Neural progenitor cell (in vitro differentiated cells): ENCODE measurements around the gene SYT6. TPM values are rescaled to one million over a fixed set of nuclear protein-coding genes. Genes with fewer than 3 reads are reported as not detected.

Source experiments
- DNase-seq: peaks from one replicate; pipeline ENCODE4 v3.0.0-alpha.2; 2016; ENCODE audit warnings: low spot score
- H2AFZ ChIP-seq: fragments of 200-600 bp; sonication (generic); replicated peaks from 2 replicates; pipeline ENCODE4 v1.6.1; 2016; ENCODE audit warnings: antibody characterized with exemption
- H3F3A ChIP-seq: fragments of 200-600 bp; sonication (generic); 2 replicates; pipeline ENCODE4 v1.6.1; 2016; ENCODE audit warnings: antibody characterized with exemption, low read depth
- H3K27ac ChIP-seq: fragments of 200-600 bp; sonication (generic); 2 replicates; pipeline ENCODE4 v1.5.1; 2016; ENCODE audit warnings: mild to moderate bottlenecking
- H3K27me3 ChIP-seq: fragments of 200-600 bp; sonication (generic); 2 replicates; pipeline ENCODE4 v1.6.1; 2016; ENCODE audit warnings: mild to moderate bottlenecking, moderate library complexity
- H3K36me3 ChIP-seq: fragments of 200-600 bp; sonication (generic); 2 replicates; pipeline ENCODE4 v1.5.1; 2016
- H3K4me1 ChIP-seq: fragments of 200-600 bp; sonication (generic); 2 replicates; pipeline ENCODE4 v1.6.1; 2016; ENCODE audit warnings: mixed run types
- H3K4me2 ChIP-seq: fragments of 200-600 bp; sonication (generic); 2 replicates; pipeline ENCODE4 v1.6.1; 2016
- H3K4me3 ChIP-seq: fragments of 200-600 bp; sonication (generic); 2 replicates; pipeline ENCODE4 v1.5.1; 2016
- H3K79me2 ChIP-seq: fragments of 200-600 bp; sonication (generic); 2 replicates; pipeline ENCODE4 v1.6.1; 2016; ENCODE audit warnings: low read depth
- H3K9ac ChIP-seq: fragments of 200-600 bp; sonication (generic); 2 replicates; pipeline ENCODE4 v1.6.1; 2016
- H3K9me3 ChIP-seq: fragments of 200-600 bp; sonication (generic); 2 replicates; pipeline ENCODE4 v1.5.1; 2016; ENCODE audit warnings: low read depth
- H4K20me1 ChIP-seq: fragments of 200-600 bp; sonication (generic); 2 replicates; pipeline ENCODE4 v1.6.1; 2016; ENCODE audit warnings: low read depth
- H3K27ac Mint-ChIP-seq: 3 replicates; pipeline ENCODE4 v1.8.0; 2021; ENCODE audit warnings: mixed read lengths
- H3K27me3 Mint-ChIP-seq: 2 replicates; pipeline ENCODE4 v1.8.0; 2022; ENCODE audit warnings: low read depth, mild to moderate bottlenecking, inconsistent platforms, moderate library complexity, mixed read lengths; ENCODE audit not compliant: insufficient read depth
- H3K36me3 Mint-ChIP-seq: 3 replicates; pipeline ENCODE4 v1.8.0; 2021; ENCODE audit warnings: mixed read lengths
- H3K4me1 Mint-ChIP-seq: 3 replicates; pipeline ENCODE4 v1.8.0; 2021; ENCODE audit warnings: mixed read lengths
- H3K4me3 Mint-ChIP-seq: 3 replicates; pipeline ENCODE4 v1.8.0; 2021; ENCODE audit warnings: mild to moderate bottlenecking, moderate library complexity, mixed read lengths
- H3K9me3 Mint-ChIP-seq: 3 replicates; pipeline ENCODE4 v1.8.0; 2020; ENCODE audit warnings: mixed read lengths
- EZH2 ChIP-seq: fragments of 200-600 bp; sonication (generic); IDR thresholded peaks from 2 replicates; pipeline ENCODE4 v1.6.1; 2017; ENCODE audit warnings: antibody characterized with exemption, mild to moderate bottlenecking, moderate library complexity
- EZH2phosphoT487 ChIP-seq: fragments of 200-600 bp; sonication (generic); IDR thresholded peaks from 2 replicates; pipeline ENCODE4 v1.6.1; 2017; ENCODE audit warnings: antibody characterized with exemption
- total RNA-seq: library from RNA; depleted of rRNA; stranded (reverse); fragments of >200 nt; gene quantifications from 2 replicates; pipeline ENCODE4 v1.2.3, GENCODE V29; 2015; ENCODE audit warnings: low replicate concordance
- TF ChIP-seq, protein P1 (sequence below): fragments of 200-600 bp; sonication (generic); IDR thresholded peaks from 2 replicates; pipeline ENCODE4 v1.5.1; 2017; ENCODE audit warnings: antibody characterized with exemption, mild to moderate bottlenecking

Gene SYT6
- total RNA-seq, 1 donor from 2014 or later = 8.1 TPM

DNA sequence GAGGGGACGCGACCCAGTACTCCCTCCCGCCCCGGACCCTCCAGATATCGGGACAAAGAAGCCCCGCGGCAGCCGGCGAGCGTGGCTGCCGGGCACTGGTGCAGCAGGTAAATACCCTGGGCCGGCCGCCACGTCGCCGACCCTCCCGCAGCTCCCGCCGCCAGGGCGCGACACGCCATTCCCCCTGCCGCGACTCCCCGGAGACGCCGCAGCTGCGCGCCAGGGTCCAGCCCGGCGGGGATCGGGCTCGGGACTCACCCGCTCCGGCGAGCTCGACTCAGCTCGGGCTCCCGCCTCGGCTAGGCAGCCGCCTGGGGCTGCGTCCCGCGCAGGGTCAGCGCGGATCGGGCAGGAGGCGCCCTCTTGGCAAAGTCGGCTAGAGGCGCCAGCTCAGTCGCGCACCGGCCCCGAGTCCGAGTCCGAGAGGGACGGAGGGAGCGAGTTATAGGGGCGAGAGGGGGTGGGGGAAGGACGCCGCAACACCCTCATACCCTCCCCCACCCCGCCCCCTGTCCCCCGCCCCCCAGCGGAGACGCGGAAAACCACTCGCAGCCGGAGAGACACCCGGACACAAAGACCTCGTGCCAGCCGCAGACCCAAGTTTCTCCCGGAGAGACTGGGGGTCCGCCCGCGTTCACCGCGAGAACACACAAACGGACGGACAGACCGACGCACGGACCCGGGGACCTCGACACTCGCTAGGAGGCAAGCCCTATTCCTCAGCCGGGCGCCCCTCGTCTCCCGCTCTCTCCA is 985 bp downstream of the SYT6 start:
- Mint-ChIP-seq H3K4me3 (peak overlapping the region; percentile 84), H3K27ac (no peak overlapping the region), H3K36me3 (no peaks in the 10 kb centered on the region), H3K4me1 (peaks cover 25% of the 10 kb centered on the region), H3K9me3 (no peaks in the 10 kb centered on the region), H3K27me3 (peaks cover 38% of the 10 kb centered on the region)
- H2AFZ ChIP-seq = peak overlapping the region; percentile 93
- peak overlapping the region; percentile 97 for H3K4me3 ChIP-seq
- H3K4me1 ChIP-seq = peaks cover 53% of the 10 kb centered on the region
- peak; percentile 75 for DNase-seq
- peak overlapping the region; percentile 98 for H3K4me2 ChIP-seq
- TF ChIP-seq, protein P1, sequence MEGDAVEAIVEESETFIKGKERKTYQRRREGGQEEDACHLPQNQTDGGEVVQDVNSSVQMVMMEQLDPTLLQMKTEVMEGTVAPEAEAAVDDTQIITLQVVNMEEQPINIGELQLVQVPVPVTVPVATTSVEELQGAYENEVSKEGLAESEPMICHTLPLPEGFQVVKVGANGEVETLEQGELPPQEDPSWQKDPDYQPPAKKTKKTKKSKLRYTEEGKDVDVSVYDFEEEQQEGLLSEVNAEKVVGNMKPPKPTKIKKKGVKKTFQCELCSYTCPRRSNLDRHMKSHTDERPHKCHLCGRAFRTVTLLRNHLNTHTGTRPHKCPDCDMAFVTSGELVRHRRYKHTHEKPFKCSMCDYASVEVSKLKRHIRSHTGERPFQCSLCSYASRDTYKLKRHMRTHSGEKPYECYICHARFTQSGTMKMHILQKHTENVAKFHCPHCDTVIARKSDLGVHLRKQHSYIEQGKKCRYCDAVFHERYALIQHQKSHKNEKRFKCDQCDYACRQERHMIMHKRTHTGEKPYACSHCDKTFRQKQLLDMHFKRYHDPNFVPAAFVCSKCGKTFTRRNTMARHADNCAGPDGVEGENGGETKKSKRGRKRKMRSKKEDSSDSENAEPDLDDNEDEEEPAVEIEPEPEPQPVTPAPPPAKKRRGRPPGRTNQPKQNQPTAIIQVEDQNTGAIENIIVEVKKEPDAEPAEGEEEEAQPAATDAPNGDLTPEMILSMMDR = no peak
- no peak for TF ChIP-seq EZH2
- no peak for TF ChIP-seq EZH2phosphoT487
- H3K27ac ChIP-seq = no peak overlapping the region
- H3K9ac ChIP-seq = peak overlapping the region; percentile 17
- H3K9me3 ChIP-seq = no peaks in the 10 kb centered on the region
- H3K36me3 ChIP-seq = no peaks in the 10 kb centered on the region
- peaks cover 34% of the 10 kb centered on the region for H3F3A ChIP-seq
- H4K20me1 ChIP-seq = peaks cover 61% of the 10 kb centered on the region
- peaks cover 50% of the 10 kb centered on the region for H3K79me2 ChIP-seq
- H3K27me3 ChIP-seq = peaks cover 27% of the 10 kb centered on the region

DNA sequence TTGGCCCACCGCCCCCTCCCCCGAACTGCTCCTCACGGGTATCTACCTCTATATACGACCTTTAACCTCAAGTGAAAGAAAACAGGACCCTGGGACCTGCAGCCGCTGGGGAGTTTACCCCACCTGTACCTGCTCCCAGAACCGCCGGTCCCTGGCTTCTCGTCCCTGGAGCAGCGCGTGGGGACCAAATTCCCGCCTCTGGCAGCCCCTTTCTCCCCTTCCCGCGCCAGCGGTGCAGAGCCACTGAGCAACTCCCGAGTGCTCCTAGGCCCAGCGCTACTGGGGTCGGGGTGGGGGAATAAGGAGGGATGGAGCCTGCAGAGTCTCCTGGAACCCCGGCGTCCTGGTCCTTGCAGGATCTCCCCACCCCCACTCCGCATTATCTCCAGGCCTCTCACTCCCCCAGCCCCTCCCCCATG is 1.6 kb downstream of the SYT6 start:
- Histone ChIP-seq H3K4me2 (peak overlapping the region; percentile 98), H3K4me1 (peaks cover 59% of the 10 kb centered on the region), H3K9ac (peak overlapping the region; percentile 17), H2AFZ (peak overlapping the region; percentile 93), H3K36me3 (no peaks in the 10 kb centered on the region), H4K20me1 (peaks cover 64% of the 10 kb centered on the region), H3K27ac (no peak overlapping the region), H3K27me3 (peaks cover 27% of the 10 kb centered on the region), H3F3A (peaks cover 34% of the 10 kb centered on the region), H3K9me3 (no peaks in the 10 kb centered on the region), H3K79me2 (peaks cover 56% of the 10 kb centered on the region), H3K4me3 (peak overlapping the region; percentile 97)
- H3K27me3 Mint-ChIP-seq = peaks cover 38% of the 10 kb centered on the region
- TF ChIP-seq, protein P1 = no peak
- TF ChIP-seq EZH2phosphoT487 = no peak
- no peak for TF ChIP-seq EZH2
- peak; percentile 64 for DNase-seq
- H3K27ac Mint-ChIP-seq = no peak overlapping the region
- peaks cover 25% of the 10 kb centered on the region for H3K4me1 Mint-ChIP-seq
- H3K36me3 Mint-ChIP-seq = no peaks in the 10 kb centered on the region
- peak overlapping the region; percentile 84 for H3K4me3 Mint-ChIP-seq
- H3K9me3 Mint-ChIP-seq = no peaks in the 10 kb centered on the region

- Mint-ChIP-seq H3K4me1 (peaks cover 35% of the 10 kb centered on the region), H3K4me3 (no peak overlapping the region), H3K36me3 (no peaks in the 10 kb centered on the region), H3K27me3 (peaks cover 33% of the 10 kb centered on the region), H3K9me3 (no peaks in the 10 kb centered on the region), H3K27ac (no peak overlapping the region)
- Histone ChIP-seq H3F3A (peaks cover 42% of the 10 kb centered on the region), H3K79me2 (peaks cover 77% of the 10 kb centered on the region), H3K4me3 (no peak overlapping the region), H3K4me2 (peak overlapping the region; percentile 98), H2AFZ (no peak overlapping the region), H4K20me1 (peaks cover 53% of the 10 kb centered on the region), H3K9me3 (no peaks in the 10 kb centered on the region), H3K9ac (no peak overlapping the region), H3K27ac (no peak overlapping the region), H3K4me1 (peaks cover 76% of the 10 kb centered on the region), H3K36me3 (no peaks in the 10 kb centered on the region), H3K27me3 (peaks cover 24% of the 10 kb centered on the region)
- no peak for DNase-seq
- no peak for TF ChIP-seq EZH2
- no peak for TF ChIP-seq EZH2phosphoT487
- TF ChIP-seq, protein P1 = no peak
Measured at GRCh38 chr1:114150016-114150415, 3.7 kb downstream of the SYT6 start.
